HG03354 (cell line): ENCODE results near the gene HRAS.

ENCODE experiments used
- ATAC-seq: cut with Tn5 transposase; IDR thresholded peaks from one replicate; pipeline ENCODE4 v1.9.1; 2021; ENCODE audit warnings: mild to moderate bottlenecking; ENCODE audit not compliant: unreplicated experiment, poor library complexity, severe bottlenecking

HRAS gene

DNA sequence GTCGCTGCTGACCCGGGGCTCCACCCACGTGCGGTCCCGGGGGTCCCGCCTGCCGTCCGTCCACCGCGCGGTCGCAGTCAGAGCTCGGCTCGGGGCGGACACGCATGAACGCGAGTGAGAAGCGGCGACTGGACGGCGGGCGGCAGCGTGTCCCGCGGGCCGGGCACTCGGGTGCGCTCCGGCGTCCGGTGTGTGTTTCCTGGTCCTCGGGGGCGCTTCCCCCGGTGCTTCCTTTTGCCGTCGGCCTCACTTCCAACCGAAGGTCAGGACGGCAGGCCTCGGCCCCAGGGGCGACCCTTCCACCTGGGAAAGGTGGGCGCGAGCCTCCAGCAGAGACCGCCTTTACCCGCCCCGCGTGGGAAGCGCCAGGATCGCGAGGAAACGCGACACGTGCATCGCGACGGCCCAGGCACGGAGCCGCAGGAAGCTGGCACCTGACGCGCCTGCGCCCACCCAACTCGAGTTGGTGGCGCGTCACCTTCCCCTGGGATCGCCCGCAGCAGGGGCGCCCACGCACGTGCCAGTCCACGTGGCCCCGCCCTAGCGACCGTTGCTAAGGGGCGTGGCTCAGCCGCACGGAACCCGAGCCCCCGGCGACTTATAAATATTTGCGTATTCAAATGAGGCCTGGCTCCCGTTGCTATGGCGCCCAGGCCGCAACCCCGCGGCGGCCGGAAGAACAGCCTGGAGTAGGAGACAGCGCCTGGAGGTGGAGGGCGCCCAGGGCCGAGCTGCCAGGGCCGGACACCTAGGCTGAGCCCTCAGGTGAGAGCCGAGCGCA, 1.7 kb upstream of the HRAS start, which contains the start of gene LRRC56:
TSS of gene LRRC56 (plus strand) at position 687 of the 781 bp plus-strand sequence. CDS start 3,158 bp downstream, outside the sequence.
- peak; percentile 56 for ATAC-seq

DNA sequence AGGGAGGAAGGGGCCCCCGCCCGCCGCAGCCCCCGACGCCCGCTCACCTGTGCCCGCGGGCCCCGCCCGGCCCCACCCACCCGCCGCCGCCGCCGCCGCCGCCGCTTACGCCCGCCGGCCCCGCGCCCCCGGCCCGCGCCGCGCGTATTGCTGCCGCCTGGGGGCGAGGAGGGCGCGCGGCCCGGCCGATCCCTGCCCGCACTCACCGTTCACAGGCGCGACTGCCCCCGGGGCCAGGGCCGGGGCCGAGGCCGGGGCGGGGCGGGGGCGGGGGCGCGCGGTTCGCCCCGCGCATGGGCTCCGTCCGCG, 212 bp downstream of the HRAS start:
- ATAC-seq: peak; percentile 9

DNA sequence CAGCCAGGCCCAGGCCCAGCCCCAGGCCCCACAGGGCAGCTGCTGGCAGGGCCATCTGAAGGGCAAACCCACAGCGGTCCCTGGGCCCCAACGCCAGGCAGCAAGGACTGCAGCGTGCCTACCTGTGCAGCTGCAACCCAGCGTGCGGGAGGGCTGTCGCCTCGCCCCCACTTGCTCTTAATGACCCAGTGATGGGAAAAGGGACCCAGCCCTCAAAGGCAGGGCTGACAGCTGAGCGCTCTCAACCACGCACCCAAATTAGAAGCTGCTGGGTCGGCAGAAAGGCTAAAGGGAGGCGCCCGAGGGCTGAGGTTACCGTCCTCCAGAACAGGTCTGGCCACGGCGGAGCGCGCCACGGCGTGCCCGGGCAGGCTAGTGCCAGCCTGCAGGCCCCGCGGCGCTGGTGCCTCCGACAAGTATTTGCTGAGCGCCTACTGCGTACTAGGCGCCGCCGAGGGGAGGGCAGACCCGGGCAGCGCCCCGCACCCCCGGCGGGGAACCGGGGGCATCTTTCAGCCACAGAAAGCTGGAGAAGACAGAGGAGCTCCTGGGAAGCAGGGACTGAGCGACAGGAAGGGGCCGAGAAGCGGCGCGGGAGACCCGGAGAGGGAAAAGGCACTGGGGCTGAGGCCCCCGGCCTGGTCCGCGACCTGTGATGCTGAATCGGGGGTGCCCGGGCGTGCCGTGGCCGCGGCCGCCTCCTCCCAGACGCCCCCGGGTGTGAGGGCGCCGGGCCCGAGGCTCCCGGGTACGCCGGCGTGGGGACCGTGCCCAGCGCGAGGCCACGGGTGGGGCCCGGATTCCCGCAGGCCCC, 773 bp downstream of the HRAS start:
- ATAC-seq: peak; percentile 7

DNA sequence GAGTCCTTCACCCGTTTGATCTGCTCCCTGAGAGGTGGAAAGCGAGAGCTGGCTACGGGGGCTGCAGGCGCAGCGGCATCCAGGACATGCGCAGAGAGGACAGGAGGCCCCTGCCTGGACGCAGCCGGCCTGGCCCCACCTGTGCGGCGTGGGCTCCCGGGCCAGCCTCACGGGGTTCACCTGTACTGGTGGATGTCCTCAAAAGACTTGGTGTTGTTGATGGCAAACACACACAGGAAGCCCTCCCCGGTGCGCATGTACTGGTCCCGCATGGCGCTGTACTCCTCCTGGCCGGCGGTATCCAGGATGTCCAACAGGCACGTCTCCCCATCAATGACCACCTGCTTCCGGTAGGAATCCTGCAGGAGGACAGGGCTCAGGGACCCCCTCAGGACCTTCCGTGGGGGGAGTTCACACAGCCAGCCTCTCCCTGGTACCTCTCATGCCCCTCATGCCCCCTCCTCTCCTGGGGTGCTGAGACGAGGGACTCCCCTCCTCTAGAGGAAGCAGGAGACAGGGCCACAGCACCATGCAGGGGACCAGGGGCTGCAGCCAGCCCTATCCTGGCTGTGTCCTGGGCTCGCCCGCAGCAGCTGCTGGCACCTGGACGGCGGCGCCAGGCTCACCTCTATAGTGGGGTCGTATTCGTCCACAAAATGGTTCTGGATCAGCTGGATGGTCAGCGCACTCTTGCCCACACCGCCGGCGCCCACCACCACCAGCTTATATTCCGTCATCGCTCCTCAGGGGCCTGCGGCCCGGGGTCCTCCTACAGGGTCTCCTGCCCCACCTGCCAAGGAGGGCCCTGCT, 1.6 kb downstream of the HRAS start:
- ATAC-seq: no peak

DNA sequence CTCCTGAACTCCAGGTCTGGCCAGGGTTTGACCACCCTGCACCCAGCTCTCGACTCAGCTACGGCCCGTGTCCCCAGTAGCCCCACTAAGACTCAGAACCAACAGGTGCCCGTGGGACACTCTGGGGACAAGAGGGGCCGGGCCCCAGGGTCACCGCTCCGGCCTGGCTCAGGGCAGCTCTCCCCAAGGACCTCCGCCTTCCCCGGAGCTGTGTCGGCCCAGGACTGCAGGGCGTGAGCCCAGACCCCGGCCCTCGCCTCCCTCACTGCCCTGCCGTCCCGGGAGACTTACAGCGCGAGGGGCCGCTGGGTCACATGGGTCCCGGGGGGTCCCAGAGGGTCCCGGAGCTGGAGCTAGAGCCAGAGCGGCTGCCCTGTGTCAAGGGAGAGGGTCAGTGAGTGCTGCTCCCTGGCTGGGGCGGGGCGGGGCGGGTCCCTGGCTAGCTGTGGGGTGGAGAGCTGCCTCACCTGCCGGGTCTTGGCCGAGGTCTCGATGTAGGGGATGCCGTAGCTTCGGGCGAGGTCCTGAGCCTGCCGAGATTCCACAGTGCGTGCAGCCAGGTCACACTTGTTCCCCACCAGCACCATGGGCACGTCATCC, 2.3 kb downstream of the HRAS start:
- ATAC-seq: no peak

DNA sequence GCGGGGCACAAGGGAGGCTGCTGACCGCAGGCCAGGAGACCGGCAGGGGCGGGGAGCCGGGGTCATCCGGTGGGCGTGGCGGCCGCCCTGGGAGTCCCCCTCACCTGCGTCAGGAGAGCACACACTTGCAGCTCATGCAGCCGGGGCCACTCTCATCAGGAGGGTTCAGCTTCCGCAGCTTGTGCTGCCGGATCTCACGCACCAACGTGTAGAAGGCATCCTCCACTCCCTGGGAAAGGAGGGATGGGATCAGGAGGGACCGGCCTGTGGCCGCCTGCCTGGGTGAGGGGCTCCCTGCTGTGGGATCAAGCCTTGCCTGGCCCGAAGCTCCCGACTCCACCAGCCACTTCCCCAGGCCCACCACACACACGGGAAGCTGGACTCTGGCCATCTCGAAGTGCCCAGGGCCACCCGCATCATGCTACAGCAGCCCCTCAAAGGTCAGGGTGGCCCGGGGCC, 2.8 kb downstream of the HRAS start:
- ATAC-seq: no peak

DNA sequence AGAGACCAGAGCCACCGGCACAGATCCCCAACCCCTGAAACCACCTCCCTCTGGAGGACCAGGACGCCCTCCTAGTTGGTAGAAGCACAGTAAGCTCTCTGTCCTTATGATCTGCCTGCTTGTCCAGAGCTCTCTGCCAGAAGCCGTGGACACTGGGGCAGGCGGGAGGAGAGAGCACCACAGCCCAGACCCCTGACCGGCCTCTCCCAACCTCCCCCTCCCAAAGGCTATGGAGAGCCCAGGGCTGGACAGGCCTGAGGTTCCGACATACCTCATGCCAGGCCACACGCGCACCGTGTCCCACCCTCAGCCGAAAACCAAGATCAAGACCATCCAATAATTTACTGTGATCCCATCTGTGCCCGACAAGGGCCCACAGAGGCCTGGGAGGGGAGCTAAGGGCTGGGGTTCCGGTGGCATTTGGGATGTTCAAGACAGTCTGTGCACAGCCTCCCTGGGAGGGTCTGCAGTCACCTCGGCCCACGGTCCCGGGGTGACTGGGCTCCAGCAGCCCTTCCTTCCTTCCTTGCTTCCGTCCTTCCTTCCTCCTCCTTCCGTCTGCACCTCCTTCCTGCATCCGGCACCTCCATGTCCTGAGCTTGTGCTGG, 3.4 kb downstream of the HRAS start:
- ATAC-seq: no peak

DNA sequence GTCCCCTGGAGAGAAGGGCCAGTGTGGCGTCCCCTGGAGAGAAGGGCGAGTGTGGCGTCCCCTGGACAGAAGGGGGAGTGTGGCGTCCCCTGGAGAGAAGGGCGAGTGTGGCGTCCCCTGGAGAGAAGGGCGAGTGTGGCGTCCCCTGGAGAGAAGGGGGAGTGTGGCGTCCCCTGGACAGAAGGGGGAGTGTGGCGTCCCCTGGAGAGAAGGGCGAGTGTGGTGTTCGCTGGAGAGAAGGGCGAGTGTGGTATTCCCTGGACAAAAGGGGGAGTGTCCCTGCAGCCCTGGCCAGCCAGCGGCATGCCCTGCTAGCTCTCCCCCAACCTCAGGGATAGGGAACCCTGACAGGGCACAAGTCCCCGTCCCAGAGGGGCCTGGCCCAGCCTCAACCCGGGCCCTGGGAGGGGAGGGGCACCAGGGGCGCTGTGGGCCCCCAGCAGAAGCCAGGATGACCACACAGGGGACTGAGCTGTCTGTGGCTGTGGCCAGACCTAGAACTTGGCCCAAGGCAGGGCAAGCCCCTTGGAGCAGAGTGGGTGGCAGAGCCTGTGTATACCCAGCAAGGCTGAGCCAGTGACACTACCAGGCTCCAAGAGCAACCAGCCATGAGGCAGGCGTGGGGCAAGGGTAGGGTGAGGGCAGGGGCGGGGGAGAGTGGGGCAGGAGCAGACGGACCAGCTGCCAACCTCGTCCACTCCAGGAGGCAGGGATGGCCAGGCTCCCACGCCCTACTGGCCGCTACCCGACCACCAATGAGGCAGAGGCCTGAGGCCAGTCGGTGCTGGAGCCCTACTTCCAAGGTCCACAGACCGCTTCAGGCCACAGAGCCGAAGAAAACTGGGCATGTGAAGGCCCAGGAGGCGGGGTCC, 4.2 kb downstream of the HRAS start:
- no peak for ATAC-seq

DNA sequence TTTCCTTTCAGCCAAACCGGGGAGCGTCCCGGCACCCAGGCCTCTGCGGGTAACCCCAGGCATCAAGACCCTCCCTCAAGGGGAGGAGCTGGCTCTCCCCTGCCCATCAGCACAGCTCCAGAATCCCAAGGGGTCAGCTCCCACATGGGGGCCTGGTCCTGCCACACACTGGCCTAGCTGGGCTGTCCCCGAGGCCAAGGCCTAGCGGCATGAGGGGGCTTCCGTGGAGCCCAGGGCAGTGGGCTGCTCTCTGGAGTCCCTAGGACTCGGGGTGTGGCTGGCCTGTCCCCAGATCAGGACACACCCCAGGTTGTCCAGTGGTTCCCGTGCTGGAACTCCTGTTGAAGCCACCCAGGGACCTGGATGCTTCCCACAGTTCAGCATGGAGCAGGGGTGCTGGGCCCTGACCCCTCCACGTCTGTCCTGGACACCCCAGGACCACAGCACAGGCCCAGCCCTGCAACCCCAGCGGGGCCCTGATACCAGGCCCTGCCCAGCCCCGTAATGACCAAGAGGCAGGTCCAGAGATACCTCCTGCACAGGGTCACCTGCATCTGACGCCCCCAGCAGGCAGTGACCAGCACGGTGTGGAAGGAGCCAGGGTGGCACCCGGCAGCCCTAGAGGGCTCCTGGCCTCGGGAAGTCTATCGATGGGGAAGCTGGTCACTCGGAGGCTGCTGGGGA, 5.5 kb downstream of the HRAS start:
- ATAC-seq: no peak

DNA sequence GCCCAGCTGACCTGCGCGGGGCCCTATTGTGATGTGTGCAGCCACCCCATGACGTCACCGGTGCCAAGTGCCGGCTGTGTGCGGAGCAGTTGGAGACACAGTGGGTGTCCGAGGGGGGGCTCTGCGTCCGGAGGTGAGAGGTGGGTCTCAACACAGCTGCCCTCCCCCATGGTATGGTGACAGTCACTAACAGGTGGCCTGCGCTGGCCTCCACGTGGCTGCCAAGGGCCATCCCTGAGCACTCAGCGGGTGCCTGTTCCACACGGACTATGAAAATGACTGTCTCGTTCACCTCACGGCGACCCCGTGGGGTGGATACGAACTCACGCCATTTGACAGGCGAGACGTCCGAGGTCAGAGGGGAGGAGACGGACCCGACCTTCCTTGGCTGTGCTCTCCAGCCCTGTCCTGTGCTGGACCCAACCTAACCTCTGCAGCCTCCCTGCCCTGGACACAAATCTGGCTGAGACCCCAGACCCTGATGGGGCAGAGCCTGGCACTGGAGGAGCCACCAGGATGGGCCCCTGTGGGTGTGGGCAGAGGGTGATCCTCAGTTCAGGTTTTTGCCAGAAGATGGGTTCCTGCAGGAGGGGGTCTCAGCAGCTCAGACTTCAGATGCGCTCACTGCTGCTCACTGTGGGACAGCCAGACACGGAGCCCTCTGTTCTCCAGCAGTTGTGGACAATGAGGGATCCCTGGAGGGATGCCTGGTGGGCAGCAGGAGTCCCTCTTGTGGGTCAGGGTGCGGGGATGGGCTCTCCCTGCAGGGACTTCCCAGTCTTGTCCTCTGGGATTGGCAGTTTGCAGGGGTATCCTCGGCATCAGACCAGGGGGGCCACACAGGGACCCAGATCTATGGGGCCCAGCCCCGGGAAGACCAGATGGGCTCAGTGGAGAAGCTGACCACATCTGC, 6.3 kb downstream of the HRAS start:
- ATAC-seq: no peak

DNA sequence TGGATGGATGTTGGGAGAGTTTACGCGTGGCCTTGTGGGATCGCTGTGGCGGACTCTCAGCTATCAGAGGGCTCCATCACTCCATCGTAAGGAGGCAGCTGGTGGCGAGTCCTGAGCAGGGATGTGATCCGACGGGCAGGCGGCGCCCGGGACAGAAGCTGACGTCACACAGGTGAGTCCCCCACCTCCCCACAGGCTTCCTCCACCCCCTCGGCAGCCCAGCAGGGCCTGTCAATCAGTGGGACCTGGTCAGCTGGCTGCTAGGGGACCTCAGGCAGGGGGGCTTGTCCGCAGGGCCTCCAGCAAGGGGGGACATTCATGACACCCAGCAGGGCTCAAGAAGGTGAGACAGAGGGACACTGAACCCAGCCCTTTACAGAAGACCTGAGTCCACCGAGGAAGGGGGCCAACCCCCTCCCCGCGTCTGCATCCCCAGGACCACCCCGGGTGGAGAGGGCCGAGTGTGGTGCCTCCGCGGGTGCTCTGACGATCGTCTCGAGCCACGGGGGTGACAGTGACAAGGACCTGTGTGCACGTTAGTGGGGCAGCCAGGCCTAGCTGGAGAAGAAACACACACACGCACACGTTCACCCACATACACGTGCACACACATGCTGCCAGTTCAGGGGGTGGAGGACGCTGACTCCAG, 7.1 kb downstream of the HRAS start:
- ATAC-seq: no peak

DNA sequence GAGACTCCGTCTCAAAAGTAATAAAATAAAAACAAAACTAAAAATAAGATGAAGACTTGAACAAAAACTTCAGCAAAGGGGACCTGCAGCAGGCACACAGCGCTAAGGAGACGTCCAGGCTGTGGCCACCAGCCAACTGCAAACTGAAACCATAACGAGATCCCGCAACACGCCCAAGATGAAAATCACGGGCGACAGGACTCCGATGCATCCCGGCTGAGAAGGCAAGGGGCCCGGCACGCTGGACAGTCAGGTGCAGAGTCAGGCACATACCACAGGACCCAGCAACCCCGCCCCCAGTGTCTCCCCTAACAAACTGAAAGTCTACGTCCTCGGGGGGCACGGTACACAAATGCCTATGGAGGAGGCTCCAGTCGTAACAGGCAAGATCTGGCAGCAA, 9.2 kb downstream of the HRAS start:
- no peak for ATAC-seq

DNA sequence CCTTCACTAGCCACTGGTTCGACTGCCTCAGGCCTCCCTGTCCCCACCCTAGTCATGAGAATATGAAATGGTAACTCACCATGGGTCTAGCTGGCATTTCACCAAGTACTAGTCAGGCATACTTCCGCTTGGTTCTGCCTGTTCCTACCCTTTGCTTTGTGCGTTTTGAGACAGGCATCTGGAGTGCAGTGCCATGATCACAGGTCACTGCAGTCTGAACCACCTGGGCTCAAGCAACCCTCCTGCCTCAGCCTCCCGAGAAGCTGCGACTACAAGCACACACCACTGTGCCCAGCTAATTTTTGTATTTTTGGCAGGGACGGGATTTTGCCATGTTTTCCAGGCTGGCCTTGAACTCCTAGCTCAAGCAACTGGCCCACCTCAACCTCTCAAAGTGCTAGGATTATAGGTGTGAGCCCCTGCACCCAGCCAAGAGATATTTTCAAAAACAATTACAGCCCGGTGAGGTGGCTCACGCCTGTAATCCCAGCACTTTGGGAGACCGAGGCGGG, 14.1 kb downstream of the HRAS start:
- ATAC-seq: no peak

DNA sequence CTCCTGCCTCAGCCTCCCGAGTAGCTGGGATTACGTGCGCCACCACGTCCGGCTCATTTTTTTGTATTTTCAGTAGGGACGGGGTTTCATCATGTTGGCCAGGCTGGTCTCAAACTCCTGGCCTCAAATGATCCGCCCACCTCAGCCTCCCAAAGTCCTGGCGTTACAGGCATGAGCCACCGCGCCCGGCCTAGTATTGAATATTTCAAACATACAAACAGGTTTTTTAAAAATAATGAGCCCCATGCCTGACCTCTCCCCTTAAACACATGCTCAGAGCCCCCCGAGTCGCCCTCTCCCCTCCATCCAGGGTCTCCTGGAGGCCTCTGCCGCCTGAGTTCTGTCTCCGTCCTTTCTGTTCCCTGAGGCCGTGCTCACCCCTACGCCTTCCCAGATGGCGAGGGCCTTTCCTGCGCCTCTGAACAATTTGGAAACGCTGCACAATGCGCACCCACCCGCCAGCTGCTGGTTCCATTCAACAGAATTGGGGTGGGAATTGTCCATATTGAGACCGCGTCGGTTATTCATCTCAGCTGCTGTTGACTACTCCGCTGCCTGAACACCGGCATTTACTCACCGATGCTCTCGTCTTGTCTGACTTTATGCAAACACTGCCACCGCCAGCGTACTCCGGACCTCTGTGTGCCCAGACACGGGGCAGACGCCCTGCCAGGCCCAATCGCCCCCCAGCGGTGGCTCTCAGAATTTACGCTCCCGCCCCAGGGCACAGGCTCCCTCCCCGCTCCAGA, 14.8 kb downstream of the HRAS start:
- no peak for ATAC-seq

DNA sequence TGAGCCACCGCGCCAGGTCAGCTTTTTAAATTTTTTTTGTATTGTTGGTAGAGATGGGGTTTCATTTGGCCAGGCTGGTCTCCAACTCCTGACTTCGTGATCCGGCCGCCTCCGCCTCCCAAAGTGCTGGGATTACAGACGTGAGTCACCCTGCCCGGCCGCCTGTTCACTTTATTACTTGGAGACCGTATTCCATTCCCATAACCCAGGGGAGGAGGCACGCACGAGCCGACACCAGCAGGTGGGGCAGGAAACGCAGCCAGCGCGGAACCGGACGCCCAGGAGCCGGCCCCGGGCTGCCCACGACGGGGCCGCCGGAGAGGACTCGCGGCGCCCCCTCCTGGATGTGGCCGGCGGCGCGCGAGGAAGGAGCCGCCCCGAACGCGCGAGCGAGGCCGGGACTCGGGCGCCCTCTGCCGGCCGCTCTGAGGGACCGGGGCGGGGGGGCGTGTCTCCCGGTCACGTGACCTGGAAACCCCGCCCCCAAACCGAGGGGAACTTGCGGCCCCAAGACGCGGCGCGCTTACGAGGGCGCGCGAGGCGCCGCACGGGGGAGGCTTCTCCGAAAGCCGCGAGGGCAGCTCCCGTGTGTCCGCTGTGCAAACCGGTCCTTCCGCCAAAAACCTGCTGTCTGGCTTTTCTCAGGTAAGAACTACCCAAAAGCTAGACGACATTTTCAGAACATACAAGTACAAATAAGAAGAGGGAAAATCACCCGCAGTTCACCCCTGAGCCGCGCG, 16.7 kb downstream of the HRAS start:
- peak; percentile 90 for ATAC-seq
